Ovary (tissue), 3 donors: ENCODE results near the gene TSSK2.

ENCODE experiments used
- EP300 ChIP-seq: sonication (generic); formaldehyde crosslinking; IDR thresholded peaks from one replicate; pipeline ENCODE4 v1.6.1; 2017; ENCODE audit warnings: antibody characterized with exemption
- POLR2A ChIP-seq: fragments of 450-650 bp; IDR thresholded peaks from one replicate; pipeline ENCODE4 v1.6.1; 2017; ENCODE audit warnings: antibody characterized with exemption, mild to moderate bottlenecking, moderate library complexity
- TF ChIP-seq, protein P1 (sequence below), 3 donors: fragments of 450-650 bp in 2 of 3; fragments of 200-600 bp in 1 of 3; IDR thresholded peaks; one replicate each; pipeline versions ENCODE4 v1.5.1 to v1.8.0; 2016 to 2022; ENCODE audit warnings: antibody characterized with exemption in 3 of 3, mild to moderate bottlenecking in 1 of 3
- donor health status: DM: no; HTN: no; CAD: no.

DNA sequence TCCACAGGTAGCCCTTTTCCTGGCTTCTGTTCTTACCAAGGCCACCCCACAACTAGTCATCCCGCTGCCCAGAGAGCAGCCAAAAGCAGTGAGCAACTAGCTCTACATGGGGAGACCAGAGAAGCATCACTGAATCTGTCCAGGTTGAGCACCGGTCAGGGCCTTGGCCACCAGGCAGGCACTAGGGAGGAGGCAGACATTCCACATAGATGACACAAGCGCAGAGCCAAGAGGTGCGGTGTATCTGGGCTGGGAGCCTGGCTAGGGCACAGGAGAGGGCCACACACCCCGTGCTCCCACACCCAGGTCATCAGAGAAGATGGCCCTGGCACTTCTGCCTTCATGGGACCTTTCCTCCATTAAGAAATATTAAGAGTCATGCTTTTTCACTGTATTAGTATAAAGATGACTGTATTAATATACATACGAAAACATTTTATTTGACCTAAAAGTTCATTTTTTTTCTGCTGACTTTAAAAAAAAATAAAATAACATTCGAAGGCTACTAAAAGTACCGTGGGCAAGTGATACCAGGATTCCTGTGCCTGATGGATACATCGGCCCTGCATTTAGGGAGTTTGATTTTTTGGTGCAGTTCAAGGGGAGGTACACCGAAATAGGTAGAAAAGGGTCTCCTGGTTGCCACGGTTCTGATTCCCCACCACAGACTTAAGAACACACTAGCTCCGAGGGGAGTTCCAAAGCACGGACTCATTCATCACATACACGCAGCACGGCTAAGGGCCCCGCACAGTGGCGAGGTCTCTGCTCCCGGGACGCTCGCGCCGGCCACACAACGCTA is 10.1 kb upstream of the TSSK2 start:
- TF ChIP-seq POLR2A (no peak), EP300 (no peak)
- TF ChIP-seq, protein P1, sequence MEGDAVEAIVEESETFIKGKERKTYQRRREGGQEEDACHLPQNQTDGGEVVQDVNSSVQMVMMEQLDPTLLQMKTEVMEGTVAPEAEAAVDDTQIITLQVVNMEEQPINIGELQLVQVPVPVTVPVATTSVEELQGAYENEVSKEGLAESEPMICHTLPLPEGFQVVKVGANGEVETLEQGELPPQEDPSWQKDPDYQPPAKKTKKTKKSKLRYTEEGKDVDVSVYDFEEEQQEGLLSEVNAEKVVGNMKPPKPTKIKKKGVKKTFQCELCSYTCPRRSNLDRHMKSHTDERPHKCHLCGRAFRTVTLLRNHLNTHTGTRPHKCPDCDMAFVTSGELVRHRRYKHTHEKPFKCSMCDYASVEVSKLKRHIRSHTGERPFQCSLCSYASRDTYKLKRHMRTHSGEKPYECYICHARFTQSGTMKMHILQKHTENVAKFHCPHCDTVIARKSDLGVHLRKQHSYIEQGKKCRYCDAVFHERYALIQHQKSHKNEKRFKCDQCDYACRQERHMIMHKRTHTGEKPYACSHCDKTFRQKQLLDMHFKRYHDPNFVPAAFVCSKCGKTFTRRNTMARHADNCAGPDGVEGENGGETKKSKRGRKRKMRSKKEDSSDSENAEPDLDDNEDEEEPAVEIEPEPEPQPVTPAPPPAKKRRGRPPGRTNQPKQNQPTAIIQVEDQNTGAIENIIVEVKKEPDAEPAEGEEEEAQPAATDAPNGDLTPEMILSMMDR (IDR thresholded peaks at IDR 0.05), result no peak
